Effector memory CD4-positive, alpha-beta T cell (primary cell): Measurements from ENCODE around the gene CLEC3B.

Experiments
- DNase-seq, 3 donors: peaks; one replicate each; pipeline ENCODE4 v3.0.0-alpha.2; 2020
- H3K27ac ChIP-seq: 2 replicates; pipeline ENCODE4 v1.7.0; 2013; ENCODE audit warnings: mild to moderate bottlenecking, low read length, moderate library complexity; ENCODE audit not compliant: insufficient read depth, poor library complexity, severe bottlenecking
- H3K27me3 ChIP-seq: replicated peaks from 2 replicates; pipeline ENCODE4 v1.7.0; 2013; ENCODE audit warnings: mild to moderate bottlenecking, low read length; ENCODE audit not compliant: insufficient read depth, control insufficient read depth, poor library complexity, severe bottlenecking
- H3K36me3 ChIP-seq: 2 replicates; pipeline ENCODE4 v1.7.0; 2013; ENCODE audit warnings: mild to moderate bottlenecking, low read length, moderate library complexity; ENCODE audit not compliant: control insufficient read depth, insufficient read depth
- H3K4me1 ChIP-seq: 2 replicates; pipeline ENCODE4 v1.7.0; 2013; ENCODE audit warnings: low read length, mild to moderate bottlenecking; ENCODE audit not compliant: control insufficient read depth, insufficient read depth, poor library complexity, severe bottlenecking
- H3K4me3 ChIP-seq: 2 replicates; pipeline ENCODE4 v1.7.0; 2013; ENCODE audit warnings: low read length, low read depth, mild to moderate bottlenecking; ENCODE audit not compliant: insufficient read depth, poor library complexity, severe bottlenecking
- H3K9me3 ChIP-seq: 2 replicates; pipeline ENCODE4 v1.7.0; 2013; ENCODE audit warnings: mild to moderate bottlenecking, low read length, moderate library complexity; ENCODE audit not compliant: control insufficient read depth

The CLEC3B gene

GRCh38 chr3:45031531-45031930, 5.4 kb downstream of the CLEC3B start:
- no peak for DNase-seq
- Histone ChIP-seq H3K9me3 (no peaks in the 10 kb centered on the region), H3K27ac (no peak overlapping the region), H3K36me3 (no peaks in the 10 kb centered on the region), H3K4me1 (peaks cover 20% of the 10 kb centered on the region), H3K27me3 (no peaks in the 10 kb centered on the region), H3K4me3 (no peak overlapping the region)

GRCh38 chr3:45032113-45032512, 6.0 kb downstream of the CLEC3B start:
- no peak overlapping the region for H3K27ac ChIP-seq
- no peak overlapping the region for H3K4me3 ChIP-seq
- no peaks in the 10 kb centered on the region for H3K9me3 ChIP-seq
- no peaks in the 10 kb centered on the region for H3K27me3 ChIP-seq
- DNase-seq = no peak
- H3K36me3 ChIP-seq = no peaks in the 10 kb centered on the region
- H3K4me1 ChIP-seq = peaks cover 20% of the 10 kb centered on the region

- Histone ChIP-seq H3K27ac (no peak overlapping the region), H3K27me3 (no peaks in the 10 kb centered on the region), H3K36me3 (no peaks in the 10 kb centered on the region), H3K4me1 (peaks cover 20% of the 10 kb centered on the region), H3K9me3 (no peaks in the 10 kb centered on the region), H3K4me3 (no peak overlapping the region)
- DNase-seq = no peak
Measured at GRCh38 chr3:45033791-45034190, 7.7 kb downstream of the CLEC3B start.

GRCh38 chr3:45034612-45035252, 8.6 kb downstream of the CLEC3B start:
- Histone ChIP-seq H3K4me1 (peaks cover 20% of the 10 kb centered on the region), H3K27ac (no peak overlapping the region), H3K4me3 (no peak overlapping the region), H3K36me3 (no peaks in the 10 kb centered on the region), H3K9me3 (no peaks in the 10 kb centered on the region), H3K27me3 (no peaks in the 10 kb centered on the region)
- no peak for DNase-seq

- H3K4me3 ChIP-seq = peak overlapping the region; percentile 35
- H3K4me1 ChIP-seq = peaks cover 20% of the 10 kb centered on the region
- H3K36me3 ChIP-seq = no peaks in the 10 kb centered on the region
- no peaks in the 10 kb centered on the region for H3K27me3 ChIP-seq
- no peaks in the 10 kb centered on the region for H3K9me3 ChIP-seq
- DNase-seq = no peak
- H3K27ac ChIP-seq = no peak overlapping the region
Measured at GRCh38 chr3:45035441-45036301, 9.6 kb downstream of the CLEC3B start.

- Histone ChIP-seq H3K4me3 (no peak overlapping the region), H3K27me3 (no peaks in the 10 kb centered on the region), H3K27ac (no peak overlapping the region), H3K36me3 (no peaks in the 10 kb centered on the region), H3K4me1 (peaks cover 31% of the 10 kb centered on the region), H3K9me3 (no peaks in the 10 kb centered on the region)
- DNase-seq = peak; percentile 72 to 81 (median 81)
Measured at GRCh38 chr3:45037720-45038455, 11.8 kb downstream of the CLEC3B start.

GRCh38 chr3:45041666-45042065, 15.6 kb downstream of the CLEC3B start:
- Histone ChIP-seq H3K36me3 (no peaks in the 10 kb centered on the region), H3K27me3 (no peaks in the 10 kb centered on the region), H3K27ac (no peak overlapping the region), H3K9me3 (no peaks in the 10 kb centered on the region), H3K4me1 (peaks cover 11% of the 10 kb centered on the region), H3K4me3 (no peak overlapping the region)
- DNase-seq = no peak

GRCh38 chr3:45042162-45042561, 16.1 kb downstream of the CLEC3B start:
- Histone ChIP-seq H3K36me3 (no peaks in the 10 kb centered on the region), H3K27ac (no peak overlapping the region), H3K9me3 (no peaks in the 10 kb centered on the region), H3K4me1 (peaks cover 11% of the 10 kb centered on the region), H3K27me3 (no peaks in the 10 kb centered on the region), H3K4me3 (no peak overlapping the region)
- no peak for DNase-seq

GRCh38 chr3:45043728-45044299, 17.7 kb downstream of the CLEC3B start:
- no peak for DNase-seq
- no peaks in the 10 kb centered on the region for H3K27me3 ChIP-seq
- H3K4me3 ChIP-seq = no peak overlapping the region
- no peak overlapping the region for H3K27ac ChIP-seq
- peaks cover 11% of the 10 kb centered on the region for H3K4me1 ChIP-seq
- H3K9me3 ChIP-seq = no peaks in the 10 kb centered on the region
- no peaks in the 10 kb centered on the region for H3K36me3 ChIP-seq
